ENCODE results near the gene C1R. TPM values are rescaled to one million over a fixed set of nuclear protein-coding genes. Genes with fewer than 3 reads are reported as not detected.
A peak's percentile ranks its signal among the peaks of the same experiment; 100 is the strongest.

Gene C1R
- total RNA-seq, 4 donors from 2014 or later = 68.5 to 154 (median 125) TPM

DNA sequence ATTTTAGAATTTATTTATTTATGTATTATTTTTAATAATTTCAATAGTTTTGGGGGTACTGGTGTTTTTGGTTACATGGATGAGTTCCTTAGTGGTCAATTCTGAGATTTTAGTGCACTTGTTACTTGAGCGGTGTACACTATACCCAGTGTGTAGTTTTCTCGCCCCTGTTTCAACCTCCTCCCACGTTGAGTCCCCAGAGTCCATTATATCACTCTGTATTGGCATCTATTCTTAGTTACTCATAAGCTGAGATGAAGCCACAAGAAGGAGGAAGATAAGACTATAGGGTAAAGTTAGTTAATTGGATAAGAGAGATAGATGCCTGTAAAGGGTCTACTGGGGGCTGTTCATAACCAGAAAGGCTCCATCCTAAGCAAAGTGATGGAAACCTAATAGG lies 27.7 kb downstream of the C1R start:
- WGBS, 2 donors (ENCODE audit: low coverage in 1 of 2) = 56% methylated on average over 3 of the region's 3 CpGs; no CpG with 5 or more reads in 1 of the 2 donors
- H3K4me1 ChIP-seq = peaks cover 0 to 25% (median 7%) of the 10 kb centered on the region in 4 donors
- H3K9me3 ChIP-seq = no peaks in the 10 kb centered on the region
- intact Hi-C loops (cut with DNase I; ENCODE audit: low total_unique reads) (no loop called here), in situ Hi-C loops (cut with MboI; ENCODE audit: low pct_ligation_motif_present in 1 of 4, low pct_unique_long_range_greater_than_20kb in 1 of 4, low sequenced_read_pairs in 3 of 4) (no loop called here)
- DNase-seq = no peak
- no peaks in the 10 kb centered on the region for H3K36me3 ChIP-seq
- no peak overlapping the region for H3K4me3 ChIP-seq
- no peaks in the 10 kb centered on the region for H3K27me3 ChIP-seq
- no peak overlapping the region for H3K27ac ChIP-seq
- TF ChIP-seq POLR2AphosphoS5 (IDR thresholded peaks at IDR 0.05) (no peak), EP300 (IDR thresholded peaks at IDR 0.05; ENCODE audit: low read depth) (no peak), POLR2A (IDR thresholded peaks at IDR 0.05) (no peak)
- TF ChIP-seq, protein P1, sequence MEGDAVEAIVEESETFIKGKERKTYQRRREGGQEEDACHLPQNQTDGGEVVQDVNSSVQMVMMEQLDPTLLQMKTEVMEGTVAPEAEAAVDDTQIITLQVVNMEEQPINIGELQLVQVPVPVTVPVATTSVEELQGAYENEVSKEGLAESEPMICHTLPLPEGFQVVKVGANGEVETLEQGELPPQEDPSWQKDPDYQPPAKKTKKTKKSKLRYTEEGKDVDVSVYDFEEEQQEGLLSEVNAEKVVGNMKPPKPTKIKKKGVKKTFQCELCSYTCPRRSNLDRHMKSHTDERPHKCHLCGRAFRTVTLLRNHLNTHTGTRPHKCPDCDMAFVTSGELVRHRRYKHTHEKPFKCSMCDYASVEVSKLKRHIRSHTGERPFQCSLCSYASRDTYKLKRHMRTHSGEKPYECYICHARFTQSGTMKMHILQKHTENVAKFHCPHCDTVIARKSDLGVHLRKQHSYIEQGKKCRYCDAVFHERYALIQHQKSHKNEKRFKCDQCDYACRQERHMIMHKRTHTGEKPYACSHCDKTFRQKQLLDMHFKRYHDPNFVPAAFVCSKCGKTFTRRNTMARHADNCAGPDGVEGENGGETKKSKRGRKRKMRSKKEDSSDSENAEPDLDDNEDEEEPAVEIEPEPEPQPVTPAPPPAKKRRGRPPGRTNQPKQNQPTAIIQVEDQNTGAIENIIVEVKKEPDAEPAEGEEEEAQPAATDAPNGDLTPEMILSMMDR (IDR thresholded peaks at IDR 0.05) = no peak

DNA sequence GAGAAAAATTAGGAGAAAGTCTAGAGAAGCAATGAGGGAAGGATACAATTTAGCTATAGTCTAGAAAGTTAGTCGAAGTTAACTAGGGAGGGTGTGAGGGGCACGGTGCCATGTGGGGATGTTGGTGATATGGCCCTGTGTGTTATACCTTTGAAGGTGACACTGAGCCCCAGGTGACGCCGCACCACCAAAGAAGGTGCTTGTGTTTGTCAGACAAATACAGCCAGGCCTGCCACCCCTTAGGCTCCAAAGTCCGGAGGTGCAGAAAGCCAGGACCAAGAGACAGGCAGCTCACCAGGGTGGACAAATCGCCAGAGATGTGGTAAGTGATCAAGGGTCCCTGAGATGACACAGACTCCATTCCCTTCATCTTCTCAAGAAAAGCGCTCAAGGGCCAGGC lies 30.6 kb downstream of the C1R start:
- intact Hi-C loops (cut with DNase I; ENCODE audit: low total_unique reads) (loop anchor here (2.0 kb wide), 2 partner anchors 31 to 47 kb away; partner anchors contain the start of genes C1R and C1RL), in situ Hi-C loops (cut with MboI; ENCODE audit: low pct_ligation_motif_present in 1 of 4, low pct_unique_long_range_greater_than_20kb in 1 of 4, low sequenced_read_pairs in 3 of 4) (no loop called here)
- no peak for TF ChIP-seq EP300 (IDR thresholded peaks at IDR 0.05; ENCODE audit: low read depth)
- TF ChIP-seq, protein P1 (IDR thresholded peaks at IDR 0.05) = no peak
- TF ChIP-seq POLR2A (IDR thresholded peaks at IDR 0.05) = no peak
- no peak for TF ChIP-seq POLR2AphosphoS5 (IDR thresholded peaks at IDR 0.05)
- Histone ChIP-seq H3K27ac (peak overlapping the region; percentile 72 to 85 (median 82)), H3K27me3 (no peaks in the 10 kb centered on the region), H3K36me3 (no peaks in the 10 kb centered on the region), H3K4me1 (peaks cover 0 to 20% (median 8%) of the 10 kb centered on the region in 4 donors), H3K4me3 (peak overlapping the region in 3 of 4 donors; percentile 21 to 49 (median 27)), H3K9me3 (no peaks in the 10 kb centered on the region)
- 86 to 91% methylated on average over 2 to 7 of the region's 7 CpGs for WGBS, 2 donors (ENCODE audit: low coverage in 1 of 2)
- no peak for DNase-seq

DNA sequence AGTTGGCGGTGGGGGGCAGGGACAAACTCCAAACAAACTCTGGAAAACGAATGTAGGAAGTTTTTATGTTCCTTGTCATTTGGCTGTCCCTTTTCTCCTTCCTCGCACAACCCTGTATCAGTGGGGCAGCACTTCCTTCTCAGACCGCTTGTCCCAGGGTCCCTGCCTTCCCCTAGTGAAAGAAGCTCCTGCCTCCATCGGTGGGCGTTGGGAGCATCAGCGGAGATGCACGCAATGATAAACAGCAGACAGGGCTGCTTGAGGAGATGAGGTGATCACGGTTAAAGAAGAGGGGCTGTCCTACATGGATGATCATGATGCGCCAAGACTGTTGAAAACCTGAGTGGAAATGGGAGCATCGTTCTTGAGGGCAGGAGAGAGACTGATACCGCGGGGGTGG lies 31.1 kb downstream of the C1R start:
- Histone ChIP-seq H3K27ac (peak overlapping the region; percentile 72 to 85 (median 82)), H3K4me3 (peak overlapping the region; percentile 14 to 49 (median 24)), H3K27me3 (no peaks in the 10 kb centered on the region), H3K4me1 (peaks cover 0 to 20% (median 8%) of the 10 kb centered on the region in 4 donors), H3K36me3 (no peaks in the 10 kb centered on the region), H3K9me3 (no peaks in the 10 kb centered on the region)
- 43 to 64% methylated on average over 10 to 13 of the region's 13 CpGs for WGBS, 2 donors (ENCODE audit: low coverage in 1 of 2)
- in situ Hi-C loops (cut with MboI; ENCODE audit: low pct_ligation_motif_present in 1 of 4, low pct_unique_long_range_greater_than_20kb in 1 of 4, low sequenced_read_pairs in 3 of 4) = no loop called here
- intact Hi-C loops (cut with DNase I; ENCODE audit: low total_unique reads) = loop anchor here (2.0 kb wide), 2 partner anchors 32 to 48 kb away; partner anchors contain the start of genes C1R and C1RL
- no peak for DNase-seq
- TF ChIP-seq POLR2A (IDR thresholded peaks at IDR 0.05) (no peak), POLR2AphosphoS5 (IDR thresholded peaks at IDR 0.05) (no peak), EP300 (IDR thresholded peaks at IDR 0.05; ENCODE audit: low read depth) (no peak)
- TF ChIP-seq, protein P1 (IDR thresholded peaks at IDR 0.05) = no peak

DNA sequence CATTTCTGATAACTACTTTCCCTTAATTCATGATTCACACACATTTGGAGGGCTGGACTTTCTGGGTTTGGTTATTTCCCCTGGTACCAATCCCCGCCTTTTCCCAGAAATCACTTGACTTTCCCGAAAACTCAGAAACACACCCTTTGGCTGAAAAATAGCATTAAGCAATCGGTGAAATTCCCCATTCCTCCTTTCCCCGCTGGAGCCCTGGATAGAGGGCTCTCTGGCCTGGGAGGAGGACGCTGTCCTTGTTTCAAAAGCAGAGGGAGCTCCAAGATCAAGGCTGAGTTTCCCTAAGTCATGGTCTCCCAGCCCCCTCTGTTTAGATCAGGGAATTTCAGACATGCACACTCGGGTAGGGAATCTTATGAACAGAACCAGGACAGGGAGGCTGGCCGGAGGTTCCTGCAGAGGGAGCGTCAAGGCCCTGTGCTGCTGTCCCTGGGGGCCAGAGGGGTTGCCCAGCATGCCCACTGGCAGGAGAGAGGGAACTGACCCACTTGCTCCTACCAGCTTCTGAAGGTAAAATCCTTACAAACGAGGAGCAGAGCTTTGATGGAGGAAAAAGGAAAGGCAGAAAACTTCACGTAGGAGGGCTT lies 31.8 kb downstream of the C1R start, which contains the start of gene C1S:
TSS of gene C1S (plus strand) at position 366 of the 602 bp plus-strand sequence. CDS start 1,195 bp downstream, outside the sequence.
- DNase-seq = peak; percentile 54
- Histone ChIP-seq H3K27ac (peak within 1 kb of the TSS; percentile 72 to 85 (median 82)), H3K36me3 (no peaks in the 10 kb centered on the region), H3K27me3 (no peaks in the 10 kb centered on the region), H3K9me3 (no peaks in the 10 kb centered on the region), H3K4me3 (peak within 1 kb of the TSS; percentile 14 to 49 (median 24)), H3K4me1 (peaks cover 0 to 20% (median 8%) of the 10 kb centered on the region in 4 donors)
- TF ChIP-seq, protein P1 (IDR thresholded peaks at IDR 0.05) = peak; percentile 48 to 73 (median 62)
- peak; percentile 69 for TF ChIP-seq POLR2A (IDR thresholded peaks at IDR 0.05)
- TF ChIP-seq POLR2AphosphoS5 (IDR thresholded peaks at IDR 0.05) = peak; percentile 71 to 77 (median 73)
- peak; percentile 65 for TF ChIP-seq EP300 (IDR thresholded peaks at IDR 0.05; ENCODE audit: low read depth)
- WGBS, 2 donors (ENCODE audit: low coverage in 1 of 2) = 50% methylated on average over 2 to 10 of the region's 10 CpGs
- in situ Hi-C loops (cut with MboI; ENCODE audit: low pct_ligation_motif_present in 1 of 4, low pct_unique_long_range_greater_than_20kb in 1 of 4, low sequenced_read_pairs in 3 of 4) = no loop called here
- intact Hi-C loops (cut with DNase I; ENCODE audit: low total_unique reads) = loop anchor here (2.0 kb wide), 2 partner anchors 32 to 48 kb away; partner anchors contain the start of genes C1R and C1RL
